Stomach smooth muscle (tissue), 2 donors: ENCODE data around the gene KDELR3.
"Not testable (repeated sequence)": the region's sequence is repeated elsewhere in the genome, so short reads cannot be mapped to it uniquely, and the experiment has no call there.

ENCODE experiments used
- H3K27ac ChIP-seq: one replicate; pipeline ENCODE4 v1.7.0; 2013; ENCODE audit warnings: mild to moderate bottlenecking, low read length, inconsistent platforms
- H3K27me3 ChIP-seq, 2 donors: one replicate each; pipeline ENCODE4 v1.7.0; 2013; ENCODE audit warnings: low read length in 2 of 2; ENCODE audit not compliant: insufficient read depth in 2 of 2, control insufficient read depth in 1 of 2
- H3K36me3 ChIP-seq, 2 donors: one replicate each; pipeline ENCODE4 v1.7.0; 2013; ENCODE audit warnings: low read length in 2 of 2; ENCODE audit not compliant: control insufficient read depth in 2 of 2, insufficient read depth in 2 of 2
- H3K4me1 ChIP-seq: one replicate; pipeline ENCODE4 v1.7.0; 2013; ENCODE audit warnings: low read length; ENCODE audit not compliant: control insufficient read depth, insufficient read depth
- H3K4me3 ChIP-seq, 2 donors: one replicate each; pipeline ENCODE4 v1.7.0; 2013; ENCODE audit warnings: low read length in 2 of 2
- H3K9ac ChIP-seq, 2 donors: one replicate each; pipeline ENCODE4 v1.7.0; 2013; ENCODE audit warnings: low read length in 2 of 2, mild to moderate bottlenecking in 1 of 2
- H3K9me3 ChIP-seq, 2 donors: one replicate each; pipeline ENCODE4 v1.7.0; 2013; ENCODE audit warnings: low read length in 2 of 2; ENCODE audit not compliant: control insufficient read depth in 2 of 2
- donor health status: healthy.
- donor health status: Pancreatic carcinoma.

The KDELR3 gene

GRCh38 chr22:38469306-38469781 lies 1.4 kb downstream of the KDELR3 start:
- no peak overlapping the region for H3K4me3 ChIP-seq
- no peaks in the 10 kb centered on the region for H3K36me3 ChIP-seq
- H3K9me3 ChIP-seq = no peaks in the 10 kb centered on the region
- H3K9ac ChIP-seq = no peak overlapping the region
- peaks cover 0 to 10% of the 10 kb centered on the region in 2 donors for H3K27me3 ChIP-seq
- no peak overlapping the region for H3K27ac ChIP-seq
- H3K4me1 ChIP-seq = peaks cover 14% of the 10 kb centered on the region

- H3K4me3 ChIP-seq, H3K36me3 ChIP-seq, H3K27ac ChIP-seq, H3K9me3 ChIP-seq, H3K27me3 ChIP-seq, H3K9ac ChIP-seq: not testable (repeated sequence)
- peaks cover 14% of the 10 kb centered on the region for H3K4me1 ChIP-seq
Observed at GRCh38 chr22:38470179-38470578, 2.3 kb downstream of the KDELR3 start.

- Histone ChIP-seq H3K4me1 (peaks cover 14% of the 10 kb centered on the region), H3K4me3 (no peak overlapping the region), H3K27ac (no peak overlapping the region), H3K36me3 (no peaks in the 10 kb centered on the region), H3K9ac (no peak overlapping the region), H3K9me3 (no peaks in the 10 kb centered on the region), H3K27me3 (peaks cover 0 to 5% of the 10 kb centered on the region in 2 donors)
Observed at GRCh38 chr22:38471237-38471636, 3.3 kb downstream of the KDELR3 start.

- H3K9me3 ChIP-seq = no peaks in the 10 kb centered on the region
- H3K4me1 ChIP-seq = no peaks in the 10 kb centered on the region
- no peak overlapping the region for H3K27ac ChIP-seq
- no peak overlapping the region for H3K4me3 ChIP-seq
- no peak overlapping the region for H3K9ac ChIP-seq
- no peaks in the 10 kb centered on the region for H3K27me3 ChIP-seq
- no peaks in the 10 kb centered on the region for H3K36me3 ChIP-seq
Observed at GRCh38 chr22:38474003-38474607, 6.2 kb downstream of the KDELR3 start.

GRCh38 chr22:38477585-38477984 lies 9.7 kb downstream of the KDELR3 start:
- Histone ChIP-seq H3K4me3 (no peak overlapping the region), H3K9ac (no peak overlapping the region), H3K27me3 (no peaks in the 10 kb centered on the region), H3K36me3 (peaks cover 17 to 20% of the 10 kb centered on the region in 2 donors), H3K27ac (no peak overlapping the region), H3K9me3 (no peaks in the 10 kb centered on the region), H3K4me1 (no peaks in the 10 kb centered on the region)

- Histone ChIP-seq H3K4me1 (no peaks in the 10 kb centered on the region), H3K9ac (no peak overlapping the region), H3K27ac (no peak overlapping the region), H3K9me3 (no peaks in the 10 kb centered on the region), H3K4me3 (no peak overlapping the region), H3K27me3 (no peaks in the 10 kb centered on the region), H3K36me3 (peaks cover 34 to 35% of the 10 kb centered on the region in 2 donors)
Observed at GRCh38 chr22:38479096-38479837, 11.4 kb downstream of the KDELR3 start.

- H3K27me3 ChIP-seq = no peaks in the 10 kb centered on the region
- no peaks in the 10 kb centered on the region for H3K9me3 ChIP-seq
- no peak overlapping the region for H3K9ac ChIP-seq
- peak overlapping the region; percentile 18 for H3K27ac ChIP-seq
- H3K36me3 ChIP-seq = peaks cover 49 to 50% of the 10 kb centered on the region in 2 donors
- no peaks in the 10 kb centered on the region for H3K4me1 ChIP-seq
- no peak overlapping the region for H3K4me3 ChIP-seq
Observed at GRCh38 chr22:38481162-38481870, 13.4 kb downstream of the KDELR3 start.

GRCh38 chr22:38481871-38482332 lies 14.0 kb downstream of the KDELR3 start:
- Histone ChIP-seq H3K27me3 (no peaks in the 10 kb centered on the region), H3K4me3 (no peak overlapping the region), H3K9ac (no peak overlapping the region), H3K4me1 (no peaks in the 10 kb centered on the region), H3K36me3 (peaks cover 54 to 55% of the 10 kb centered on the region in 2 donors), H3K9me3 (no peaks in the 10 kb centered on the region), H3K27ac (peak overlapping the region; percentile 18)

- Histone ChIP-seq H3K4me3 (no peak overlapping the region), H3K36me3 (peaks cover 59 to 60% of the 10 kb centered on the region in 2 donors), H3K9ac (no peak overlapping the region)
Observed at GRCh38 chr22:38482662-38483308, 14.9 kb downstream of the KDELR3 start.

GRCh38 chr22:38484244-38484643 lies 16.3 kb downstream of the KDELR3 start:
- H3K27ac ChIP-seq = no peak overlapping the region
- no peak overlapping the region for H3K4me3 ChIP-seq
- peaks cover 66 to 69% of the 10 kb centered on the region in 2 donors for H3K36me3 ChIP-seq
- H3K27me3 ChIP-seq = no peaks in the 10 kb centered on the region
- no peaks in the 10 kb centered on the region for H3K9me3 ChIP-seq
- H3K9ac ChIP-seq = no peak overlapping the region
- H3K4me1 ChIP-seq = no peaks in the 10 kb centered on the region

More at GRCh38 chr22:38482662-38483308, 14.9 kb downstream of the KDELR3 start:
- no peaks in the 10 kb centered on the region for H3K4me1 ChIP-seq
- no peaks in the 10 kb centered on the region for H3K9me3 ChIP-seq
- H3K27ac ChIP-seq = no peak overlapping the region
- no peaks in the 10 kb centered on the region for H3K27me3 ChIP-seq
